ENCODE data around the gene KAZN.

DNA sequence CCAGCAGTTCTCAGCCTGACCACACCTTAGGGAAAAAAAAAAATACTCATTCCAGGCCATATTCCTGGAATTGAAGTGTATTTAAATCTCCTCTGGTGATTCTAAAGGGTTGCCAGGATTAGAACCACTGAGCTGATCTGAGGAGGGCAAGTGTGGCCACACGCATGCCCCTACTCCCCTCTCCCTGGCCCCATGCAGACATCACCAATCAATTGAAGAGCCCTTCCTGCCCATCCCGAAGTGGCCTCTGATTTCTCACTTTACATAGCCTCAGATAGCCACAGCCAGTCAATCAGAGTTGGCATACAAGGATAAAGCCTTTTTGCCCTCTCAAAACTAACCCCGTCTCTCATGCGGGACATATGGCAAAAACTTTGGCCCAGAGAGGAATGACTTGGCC lies 470.5 kb downstream of the KAZN start:
- TF ChIP-seq, protein P1, sequence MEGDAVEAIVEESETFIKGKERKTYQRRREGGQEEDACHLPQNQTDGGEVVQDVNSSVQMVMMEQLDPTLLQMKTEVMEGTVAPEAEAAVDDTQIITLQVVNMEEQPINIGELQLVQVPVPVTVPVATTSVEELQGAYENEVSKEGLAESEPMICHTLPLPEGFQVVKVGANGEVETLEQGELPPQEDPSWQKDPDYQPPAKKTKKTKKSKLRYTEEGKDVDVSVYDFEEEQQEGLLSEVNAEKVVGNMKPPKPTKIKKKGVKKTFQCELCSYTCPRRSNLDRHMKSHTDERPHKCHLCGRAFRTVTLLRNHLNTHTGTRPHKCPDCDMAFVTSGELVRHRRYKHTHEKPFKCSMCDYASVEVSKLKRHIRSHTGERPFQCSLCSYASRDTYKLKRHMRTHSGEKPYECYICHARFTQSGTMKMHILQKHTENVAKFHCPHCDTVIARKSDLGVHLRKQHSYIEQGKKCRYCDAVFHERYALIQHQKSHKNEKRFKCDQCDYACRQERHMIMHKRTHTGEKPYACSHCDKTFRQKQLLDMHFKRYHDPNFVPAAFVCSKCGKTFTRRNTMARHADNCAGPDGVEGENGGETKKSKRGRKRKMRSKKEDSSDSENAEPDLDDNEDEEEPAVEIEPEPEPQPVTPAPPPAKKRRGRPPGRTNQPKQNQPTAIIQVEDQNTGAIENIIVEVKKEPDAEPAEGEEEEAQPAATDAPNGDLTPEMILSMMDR (IDR thresholded peaks at IDR 0.05; ENCODE audit: poor library complexity) = no peak
- TF ChIP-seq EZH2 (IDR thresholded peaks at IDR 0.05; ENCODE audit: borderline replicate concordance) (no peak), EZH2phosphoT487 (IDR thresholded peaks at IDR 0.05; ENCODE audit: low read depth, severe bottlenecking, unreplicated experiment) (no peak)
